Calu3 (cell line): ENCODE results near the gene SYF2. TPM values are rescaled to one million over a fixed set of nuclear protein-coding genes. Genes with fewer than 3 reads are reported as not detected.

Experiments used
- BruUV-seq: library from RNA; stranded (reverse); fragments of 400-500 nt; replicated peaks from 2 replicates; lab custom pipeline; 2021; lab: Mats Ljungman, UMichigan
- CTCF ChIA-PET: fragments of 300-600 bp; sonication (Branson Sonifier 250); formaldehyde crosslinking; loops from one replicate; lab custom pipeline; 2022; ENCODE audit warnings: antibody characterized with exemption; lab: Charles Lee
- DNase-seq: peaks from one replicate; pipeline ENCODE4 v3.0.0; 2022
- H3K27ac Mint-ChIP-seq: one replicate; pipeline ENCODE4 v1.8.0; 2022; ENCODE audit warnings: mixed read lengths; ENCODE audit not compliant: unreplicated experiment
- H3K27me3 Mint-ChIP-seq: one replicate; pipeline ENCODE4 v1.8.0; 2022; ENCODE audit warnings: mixed read lengths; ENCODE audit not compliant: unreplicated experiment
- H3K36me3 Mint-ChIP-seq: one replicate; pipeline ENCODE4 v1.8.0; 2022; ENCODE audit warnings: mild to moderate bottlenecking, moderate library complexity, mixed read lengths; ENCODE audit not compliant: insufficient read depth, unreplicated experiment
- H3K4me1 Mint-ChIP-seq: one replicate; pipeline ENCODE4 v1.8.0; 2022; ENCODE audit warnings: mild to moderate bottlenecking, low read depth, mixed read lengths; ENCODE audit not compliant: unreplicated experiment
- H3K4me3 Mint-ChIP-seq: one replicate; pipeline ENCODE4 v1.8.0; 2022; ENCODE audit warnings: mild to moderate bottlenecking, low read depth, moderate library complexity, mixed read lengths; ENCODE audit not compliant: unreplicated experiment
- H3K9me3 Mint-ChIP-seq: one replicate; pipeline ENCODE4 v1.8.0; 2022; ENCODE audit warnings: low read depth, mixed read lengths; ENCODE audit not compliant: unreplicated experiment
- intact Hi-C: fragments of 100-400 bp; cut with micrococcal nuclease; formaldehyde crosslinking; loops from one replicate; pipeline ENCODE4 v1.10.0; 2022; ENCODE audit not compliant: unreplicated experiment
- total RNA-seq: library from RNA; stranded (reverse); gene quantifications from 2 replicates; pipeline ENCODE4 v1.2.3, GENCODE V29; 2022
- TF ChIP-seq, protein P1 (sequence below): fragments of 200-600 bp; IDR thresholded peaks from one replicate; pipeline ENCODE4 v1.8.0; 2022; ENCODE audit warnings: antibody characterized with exemption; ENCODE audit not compliant: unreplicated experiment

SYF2 gene
- total RNA-seq, 1 experiment from 2014 or later = 24.3 TPM

DNA sequence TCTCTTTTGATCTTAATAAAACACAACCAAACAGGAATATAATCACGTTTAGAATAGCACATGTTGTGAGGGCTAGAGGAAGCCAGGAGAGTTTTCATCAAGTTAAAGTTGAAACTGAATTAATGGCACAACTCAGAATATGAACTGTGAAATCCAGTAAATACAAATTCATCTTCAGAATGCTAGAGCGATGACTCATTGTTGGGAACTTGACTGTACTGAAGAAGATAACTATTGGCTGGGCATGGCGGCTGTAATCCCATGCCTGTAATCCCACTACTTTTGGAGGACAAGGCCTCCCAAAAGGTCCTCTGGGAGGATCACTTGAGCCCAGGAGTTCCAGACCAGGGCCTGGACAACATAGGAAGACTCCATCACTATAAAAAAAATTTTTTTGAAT lies 8.8 kb downstream of the SYF2 start:
- Mint-ChIP-seq H3K4me3 (no peak overlapping the region), H3K4me1 (no peaks in the 10 kb centered on the region), H3K9me3 (no peaks in the 10 kb centered on the region), H3K27me3 (no peaks in the 10 kb centered on the region), H3K36me3 (peaks cover 27% of the 10 kb centered on the region), H3K27ac (no peak overlapping the region)
- TF ChIP-seq, protein P1, sequence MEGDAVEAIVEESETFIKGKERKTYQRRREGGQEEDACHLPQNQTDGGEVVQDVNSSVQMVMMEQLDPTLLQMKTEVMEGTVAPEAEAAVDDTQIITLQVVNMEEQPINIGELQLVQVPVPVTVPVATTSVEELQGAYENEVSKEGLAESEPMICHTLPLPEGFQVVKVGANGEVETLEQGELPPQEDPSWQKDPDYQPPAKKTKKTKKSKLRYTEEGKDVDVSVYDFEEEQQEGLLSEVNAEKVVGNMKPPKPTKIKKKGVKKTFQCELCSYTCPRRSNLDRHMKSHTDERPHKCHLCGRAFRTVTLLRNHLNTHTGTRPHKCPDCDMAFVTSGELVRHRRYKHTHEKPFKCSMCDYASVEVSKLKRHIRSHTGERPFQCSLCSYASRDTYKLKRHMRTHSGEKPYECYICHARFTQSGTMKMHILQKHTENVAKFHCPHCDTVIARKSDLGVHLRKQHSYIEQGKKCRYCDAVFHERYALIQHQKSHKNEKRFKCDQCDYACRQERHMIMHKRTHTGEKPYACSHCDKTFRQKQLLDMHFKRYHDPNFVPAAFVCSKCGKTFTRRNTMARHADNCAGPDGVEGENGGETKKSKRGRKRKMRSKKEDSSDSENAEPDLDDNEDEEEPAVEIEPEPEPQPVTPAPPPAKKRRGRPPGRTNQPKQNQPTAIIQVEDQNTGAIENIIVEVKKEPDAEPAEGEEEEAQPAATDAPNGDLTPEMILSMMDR = no peak
- no peak for DNase-seq
- intact Hi-C loops = no loop called here
- no TSS peak for BruUV-seq
- CTCF ChIA-PET = no interaction called here

DNA sequence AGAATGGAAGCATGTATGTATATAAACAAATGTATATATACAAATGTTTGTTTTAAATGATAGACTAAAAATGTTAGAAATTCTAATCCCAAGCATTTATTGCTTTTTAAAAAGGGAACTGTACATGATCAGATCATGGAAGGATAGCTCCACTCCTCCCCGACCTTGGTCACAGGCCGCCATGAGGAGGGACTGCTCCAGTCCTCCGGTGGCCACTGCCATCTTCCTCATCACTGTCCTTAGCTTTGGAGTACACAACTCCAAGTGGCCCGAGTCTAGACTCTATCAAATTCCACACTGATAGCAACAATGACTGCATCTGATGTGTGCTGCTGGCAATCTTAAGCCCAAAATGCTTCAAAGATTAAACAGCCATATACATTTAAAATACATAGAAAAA lies 9.7 kb downstream of the SYF2 start:
- TF ChIP-seq, protein P1 = no peak
- peaks cover 20% of the 10 kb centered on the region for H3K36me3 Mint-ChIP-seq
- no peaks in the 10 kb centered on the region for H3K27me3 Mint-ChIP-seq
- no peak for DNase-seq
- H3K4me1 Mint-ChIP-seq = no peaks in the 10 kb centered on the region
- intact Hi-C loops = no loop called here
- no TSS peak for BruUV-seq
- H3K4me3 Mint-ChIP-seq = no peak overlapping the region
- H3K27ac Mint-ChIP-seq = no peak overlapping the region
- CTCF ChIA-PET = no interaction called here
- no peaks in the 10 kb centered on the region for H3K9me3 Mint-ChIP-seq

DNA sequence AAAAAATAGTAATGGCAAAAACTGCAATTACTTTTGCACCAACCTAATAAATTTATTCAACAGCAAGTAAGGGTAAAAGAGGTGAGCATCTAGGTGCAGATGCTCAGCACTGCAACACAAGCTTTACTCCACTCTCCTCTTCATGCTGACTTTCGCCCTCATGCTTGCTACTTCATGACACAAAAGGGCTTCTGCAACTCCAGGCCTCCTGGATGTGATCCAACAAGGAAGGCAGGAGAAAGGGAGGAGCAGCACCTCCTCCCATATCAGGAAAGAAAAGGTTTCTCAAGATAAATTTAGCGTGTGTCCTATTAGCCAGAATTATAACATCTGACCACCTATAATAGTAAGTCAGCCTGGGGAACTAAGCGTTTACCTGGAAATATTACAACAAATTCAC lies 11.6 kb downstream of the SYF2 start:
- Mint-ChIP-seq H3K4me3 (no peak overlapping the region), H3K27me3 (no peaks in the 10 kb centered on the region), H3K27ac (no peak overlapping the region), H3K4me1 (no peaks in the 10 kb centered on the region), H3K36me3 (peaks cover 15% of the 10 kb centered on the region), H3K9me3 (no peaks in the 10 kb centered on the region)
- no peak for DNase-seq
- CTCF ChIA-PET = no interaction called here
- no TSS peak for BruUV-seq
- intact Hi-C loops = no loop called here
- TF ChIP-seq, protein P1 = no peak

DNA sequence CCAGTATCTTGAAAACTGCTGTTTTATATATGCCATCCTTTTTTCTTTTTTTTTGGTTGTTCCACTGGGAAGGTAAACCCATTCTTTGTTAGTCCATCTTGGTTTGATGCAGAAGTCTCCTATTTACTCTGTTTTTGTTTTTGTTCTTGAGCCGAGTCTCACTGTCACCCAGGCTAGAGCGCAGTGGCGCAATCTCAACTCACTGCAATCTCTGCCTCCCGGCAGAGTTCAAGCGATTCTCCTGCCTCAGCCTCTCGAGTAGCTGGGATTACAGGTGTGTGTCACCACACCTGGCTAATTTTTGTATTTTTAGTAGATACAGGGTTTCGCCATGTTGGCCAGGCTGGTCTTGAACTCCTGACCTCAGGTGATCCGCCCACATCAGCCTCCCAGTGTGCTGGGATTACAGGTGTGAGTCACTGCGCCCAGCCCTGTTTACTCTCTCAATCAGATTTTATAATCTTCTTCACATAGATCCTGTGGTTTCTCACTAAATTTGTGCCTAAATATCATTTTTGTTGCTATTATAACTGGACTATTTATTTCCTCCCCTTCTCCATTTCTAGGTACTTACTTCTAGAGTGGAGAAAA lies 12.5 kb downstream of the SYF2 start:
- no peak for DNase-seq
- no peaks in the 10 kb centered on the region for H3K4me1 Mint-ChIP-seq
- H3K4me3 Mint-ChIP-seq = no peak overlapping the region
- CTCF ChIA-PET = no interaction called here
- TF ChIP-seq, protein P1 = no peak
- no peaks in the 10 kb centered on the region for H3K27me3 Mint-ChIP-seq
- BruUV-seq = no TSS peak
- no peaks in the 10 kb centered on the region for H3K9me3 Mint-ChIP-seq
- H3K36me3 Mint-ChIP-seq = peaks cover 9% of the 10 kb centered on the region
- intact Hi-C loops = no loop called here
- no peak overlapping the region for H3K27ac Mint-ChIP-seq
